HG03045 (cell line): ENCODE results near the gene SNX8.
"Not testable (repeated sequence)": the region's sequence is repeated elsewhere in the genome, so short reads cannot be mapped to it uniquely, and the experiment has no call there.

Source experiments
- ATAC-seq: cut with Tn5 transposase; IDR thresholded peaks from one replicate; pipeline ENCODE4 v1.9.1; 2021; ENCODE audit warnings: mild to moderate bottlenecking, moderate library complexity; ENCODE audit not compliant: unreplicated experiment

SNX8 gene

GRCh38 chr7:2295936-2296620 is 18.2 kb downstream of the SNX8 start:
- ATAC-seq: no peak

- no peak for ATAC-seq
These were observed 23.4 kb downstream of the SNX8 start for GRCh38 chr7:2290877-2291276.

GRCh38 chr7:2289621-2290020 is 24.6 kb downstream of the SNX8 start:
- ATAC-seq: no peak

GRCh38 chr7:2289111-2289586 is 25.1 kb downstream of the SNX8 start:
- no peak for ATAC-seq

- ATAC-seq: no peak
These were observed 25.7 kb downstream of the SNX8 start for GRCh38 chr7:2288503-2288902.

GRCh38 chr7:2287745-2288144 is 26.5 kb downstream of the SNX8 start:
- ATAC-seq: no peak

- ATAC-seq: no peak
These were observed 31.2 kb downstream of the SNX8 start for GRCh38 chr7:2283074-2283473.

GRCh38 chr7:2282185-2282751 is 32.0 kb downstream of the SNX8 start:
- ATAC-seq: no peak

GRCh38 chr7:2281541-2281940 is 32.7 kb downstream of the SNX8 start:
- ATAC-seq: no peak

- ATAC-seq: no peak
These were observed 33.8 kb downstream of the SNX8 start for GRCh38 chr7:2280424-2280823.

- ATAC-seq: no peak
These were observed 34.3 kb downstream of the SNX8 start for GRCh38 chr7:2279896-2280295.

GRCh38 chr7:2278026-2278425 is 36.2 kb downstream of the SNX8 start:
- no peak for ATAC-seq

GRCh38 chr7:2276107-2276506 is 38.1 kb downstream of the SNX8 start:
- no peak for ATAC-seq

GRCh38 chr7:2275101-2275500 is 39.1 kb downstream of the SNX8 start:
- ATAC-seq: no peak

- no peak for ATAC-seq
These were observed 39.6 kb downstream of the SNX8 start for GRCh38 chr7:2274666-2275065.

GRCh38 chr7:2273866-2274265 is 40.4 kb downstream of the SNX8 start:
- ATAC-seq: no peak

GRCh38 chr7:2272031-2272430 is 42.2 kb downstream of the SNX8 start:
- ATAC-seq: no peak

GRCh38 chr7:2271273-2272026 is 42.8 kb downstream of the SNX8 start:
- no peak for ATAC-seq

GRCh38 chr7:2270495-2270894 is 43.7 kb downstream of the SNX8 start:
- no peak for ATAC-seq

- ATAC-seq: no peak
These were observed 44.2 kb downstream of the SNX8 start for GRCh38 chr7:2269991-2270460.

GRCh38 chr7:2269089-2269990 is 44.9 kb downstream of the SNX8 start:
- ATAC-seq: not testable (repeated sequence)
